ENCODE measurements around the gene BANF1. TPM values are rescaled to one million over a fixed set of nuclear protein-coding genes. Genes with fewer than 3 reads are reported as not detected.

The BANF1 gene
- total and polyA plus RNA-seq, 2 of the 13 experiments (the other 11 are each of a cell fraction or from before 2014, with no cell fraction given), result 40.5 to 86.5 TPM

- H3K4me3 ChIP-seq (replicated peaks in 1 of 3; ENCODE audit: insufficient read depth in 1 of 3, low read depth in 2 of 3, low read length in 3 of 3), result no peak overlapping the region
- CTCF ChIA-PET (ENCODE audit: low intra/inter-chr PET ratio, low total read pairs), result no interaction called here
- no peak overlapping the region for H3K27ac ChIP-seq (ENCODE audit: extremely low read length, insufficient read depth, low read length)
- peak; percentile 30 for TF ChIP-seq AGO2 (optimal IDR thresholded peaks at IDR 0.05; ENCODE audit: low read depth, low read length)
- TF ChIP-seq ETV5 (CRISPR knock-in tag; IDR thresholded peaks at IDR 0.05; ENCODE audit: borderline replicate concordance), result no peak
- no peaks in the 10 kb centered on the region for H3K79me2 ChIP-seq (ENCODE audit: insufficient read depth, low read length)
- H3K36me3 ChIP-seq (replicated peaks in 1 of 2; ENCODE audit: control insufficient read depth in 1 of 2, insufficient read depth in 2 of 2, low read length in 2 of 2), result peaks cover 5 to 12% of the 10 kb centered on the region in 2 experiments; a peak in 3 of 5 replicates
- no peak overlapping the region for H2AFZ ChIP-seq (ENCODE audit: low read length)
- WGBS (ENCODE audit: low lambda C conversion rate), result 62% methylated on average over 14 of the region's 16 CpGs
- no peak overlapping the region for H3K4me2 ChIP-seq (ENCODE audit: low read depth, low read length)
- FAIRE-seq (no peak), ATAC-seq (peak; percentile 17), DNase-seq (ENCODE audit: low spot score) (no peak)
- no peaks in the 10 kb centered on the region; a peak in 1 of 5 replicates for H3K27me3 ChIP-seq (ENCODE audit: control insufficient read depth in 1 of 2, insufficient read depth in 2 of 2, low read length in 2 of 2)
- no peaks in the 10 kb centered on the region for H4K20me1 ChIP-seq (ENCODE audit: insufficient read depth, low read length)
- POLR2A ChIA-PET, result no interaction called here
- no peak overlapping the region for H3K9ac ChIP-seq (ENCODE audit: insufficient read depth, low read depth, low read length)
- H3K9me3 ChIP-seq (ENCODE audit: low read length), result no peaks in the 10 kb centered on the region
- peaks cover 15% of the 10 kb centered on the region for H3K4me1 ChIP-seq (ENCODE audit: insufficient read depth, low read length)
- intact Hi-C loops (cut with micrococcal nuclease; ENCODE audit: unreplicated experiment), result no loop called here
- no TSS peak for BruUV-seq (replicated peaks)
- in situ Hi-C loops (cut with HindIII; ENCODE audit: extremely low pct_ligation_motif_present, low pct_unique_long_range_greater_than_20kb), result loop anchor here (10.0 kb wide), 1 partner anchor 267 kb away; the partner anchor contains the start of gene KAT5
Observed at GRCh38 chr11:65981972-65982823, 20.1 kb upstream of the BANF1 start.

DNA sequence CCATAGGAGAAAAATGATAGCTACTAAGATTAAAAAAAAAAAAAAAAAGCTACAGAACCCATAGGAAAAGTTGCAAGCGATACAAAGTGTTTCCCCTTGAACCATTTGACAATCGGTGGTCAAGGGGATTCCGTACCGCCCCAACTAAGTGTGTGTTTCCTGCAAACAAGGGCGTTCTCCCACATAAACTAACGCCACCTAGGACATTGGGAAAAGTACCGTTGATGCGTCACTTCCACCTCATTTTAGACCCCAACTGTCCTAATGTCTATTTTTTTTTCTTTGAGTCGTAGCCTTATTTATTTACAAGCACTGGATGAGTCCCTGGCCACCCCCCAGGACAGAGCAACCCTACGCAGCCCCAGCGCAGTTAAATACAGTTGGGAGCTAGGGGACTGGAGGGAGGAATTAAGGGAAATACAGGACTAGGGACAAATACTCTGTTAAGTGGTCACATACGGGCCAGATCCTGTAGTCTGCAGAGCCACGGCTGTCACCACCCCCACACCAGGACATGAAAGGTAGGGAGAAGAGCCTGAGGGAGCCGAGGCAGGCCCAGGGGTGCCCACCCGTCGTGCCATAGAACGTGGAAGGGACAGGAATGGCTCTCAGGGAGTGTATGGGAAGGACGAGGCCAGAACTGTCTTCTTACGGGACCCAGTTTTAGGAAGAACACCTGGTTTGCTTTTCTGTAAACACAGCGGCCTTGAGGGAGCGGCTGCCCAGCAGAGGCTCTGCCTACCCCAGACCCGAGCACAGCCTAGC is 19.3 kb upstream of the BANF1 start:
- Histone ChIP-seq H3K27ac (ENCODE audit: extremely low read length, insufficient read depth, low read length) (no peak overlapping the region), H3K9me3 (ENCODE audit: low read length) (no peaks in the 10 kb centered on the region), H3K79me2 (ENCODE audit: insufficient read depth, low read length) (no peaks in the 10 kb centered on the region), H3K4me3 (replicated peaks in 1 of 3; ENCODE audit: insufficient read depth in 1 of 3, low read depth in 2 of 3, low read length in 3 of 3) (peak overlapping the region in 1 of 3 experiments; percentile 23; a peak in 1 of 6 replicates), H3K9ac (ENCODE audit: insufficient read depth, low read depth, low read length) (no peak overlapping the region), H3K36me3 (replicated peaks in 1 of 2; ENCODE audit: control insufficient read depth in 1 of 2, insufficient read depth in 2 of 2, low read length in 2 of 2) (0 out of 5 replicates have a peak, but pooled peaks cover 2 to 6% of the 10 kb centered on the region in 2 experiments), H2AFZ (ENCODE audit: low read length) (no peak overlapping the region), H3K4me1 (ENCODE audit: insufficient read depth, low read length) (peaks cover 15% of the 10 kb centered on the region), H3K4me2 (ENCODE audit: low read depth, low read length) (peak overlapping the region; percentile 20; the same call in 1 of the 2 replicates), H4K20me1 (ENCODE audit: insufficient read depth, low read length) (no peaks in the 10 kb centered on the region), H3K27me3 (ENCODE audit: control insufficient read depth in 1 of 2, insufficient read depth in 2 of 2, low read length in 2 of 2) (no peaks in the 10 kb centered on the region; a peak in 1 of 5 replicates)
- intact Hi-C loops (cut with micrococcal nuclease; ENCODE audit: unreplicated experiment), result no loop called here
- in situ Hi-C loops (cut with HindIII; ENCODE audit: extremely low pct_ligation_motif_present, low pct_unique_long_range_greater_than_20kb), result loop anchor here (10.0 kb wide), 1 partner anchor 268 kb away; the partner anchor contains the start of gene KAT5
- CTCF ChIA-PET (ENCODE audit: low intra/inter-chr PET ratio, low total read pairs), result no interaction called here
- POLR2A ChIA-PET, result no interaction called here
- 62% methylated on average over 22 of the region's 22 CpGs for WGBS (ENCODE audit: low lambda C conversion rate)
- TF ChIP-seq ZNF775 (CRISPR knock-in tag; IDR thresholded peaks at IDR 0.05; ENCODE audit: borderline replicate concordance), result no peak
- FAIRE-seq, result no peak
- BruUV-seq (replicated peaks), result no TSS peak
- peak; percentile 27 for ATAC-seq
- DNase-seq (ENCODE audit: low spot score), result no peak

Data from HepG2 (cell line).